K562 (cell line): ENCODE data around the gene IRGQ. TPM values are rescaled to one million over a fixed set of nuclear protein-coding genes. Genes with fewer than 3 reads are reported as not detected.
A peak's percentile ranks its signal among the peaks of the same experiment; 100 is the strongest.

ENCODE experiments used
- ARID1B ChIP-seq: fragments of 450-650 bp; IDR thresholded peaks from 2 replicates; pipeline ENCODE4 v1.6.1; 2016; ENCODE audit warnings: antibody characterized with exemption, mild to moderate bottlenecking, inconsistent platforms
- BMI1 ChIP-seq: fragments of 150-350 bp; IDR thresholded peaks from 2 replicates; pipeline ENCODE4 v1.6.1; 2014; ENCODE audit warnings: low read length
- ELF1 ChIP-seq: fragments of 200-800 bp; sonication (Bioruptor generic); IDR thresholded peaks from 2 replicates; pipeline ENCODE4 v1.6.1; 2016; ENCODE audit warnings: missing genetic modification characterization, missing compliant biosample characterization
- FOXA3 ChIP-seq, 2 experiments: fragments of 450-650 bp in 1 of 2; sonication (generic) in 1 of 2; formaldehyde crosslinking; IDR thresholded peaks in 1 of 2; conservative IDR thresholded peaks in 1 of 2; 2 replicates each; pipeline versions ENCODE4 v1.4.0 to v1.8.0; 2020 to 2022; ENCODE audit warnings: mild to moderate bottlenecking in 2 of 2, missing genetic modification reagents in 1 of 2
- FOXM1 ChIP-seq, 2 experiments: fragments of 450-650 bp in 1 of 2; sonication (generic) in 1 of 2; formaldehyde crosslinking in 1 of 2; IDR thresholded peaks; 2 replicates each; pipeline versions ENCODE4 v1.6.1 to v1.9.0; 2017 to 2022; ENCODE audit warnings: low read depth in 2 of 2, mild to moderate bottlenecking in 2 of 2, missing genetic modification reagents in 1 of 2, moderate library complexity in 1 of 2
- GATA2 ChIP-seq: sonication (generic); formaldehyde crosslinking; IDR thresholded peaks from 2 replicates; pipeline ENCODE4 v1.4.0; 2020; ENCODE audit warnings: mild to moderate bottlenecking, missing genetic modification reagents
- HMGN3 ChIP-seq: IDR thresholded peaks from 2 replicates; pipeline ENCODE4 v1.6.1; 2011; ENCODE audit warnings: borderline replicate concordance, low read depth, mild to moderate bottlenecking, mixed read lengths, low read length; ENCODE audit not compliant: insufficient read length; ENCODE audit errors: extremely low read depth
- ILF3 ChIP-seq: fragments of 450-650 bp; IDR thresholded peaks from 2 replicates; pipeline ENCODE4 v1.6.1; 2018; ENCODE audit warnings: antibody characterized with exemption, mild to moderate bottlenecking, moderate library complexity, borderline replicate concordance
- JUN ChIP-seq, 2 experiments: sonication (generic) in 1 of 2; formaldehyde crosslinking in 1 of 2; IDR thresholded peaks; 2 replicates each; pipeline versions ENCODE4 v1.6.1 to v1.8.0; 2012 to 2022; ENCODE audit warnings: borderline replicate concordance in 2 of 2, mild to moderate bottlenecking in 2 of 2, improper control_type of control experiment in 1 of 2, low read depth in 1 of 2, low read length in 1 of 2, missing genetic modification reagents in 1 of 2
- KDM2B ChIP-seq: fragments of 250-450 bp; sonication (Bioruptor Pico); IDR thresholded peaks from 2 replicates; pipeline ENCODE4 v1.8.0; 2021; ENCODE audit warnings: mild to moderate bottlenecking, moderate library complexity
- KDM4B ChIP-seq, 2 experiments: fragments of 450-650 bp in 1 of 2; sonication (generic) in 1 of 2; IDR thresholded peaks; 2 replicates each; pipeline ENCODE4 v1.6.1; 2016 to 2017; ENCODE audit warnings: borderline replicate concordance in 2 of 2, antibody characterized with exemption in 1 of 2, low read depth in 1 of 2, mild to moderate bottlenecking in 1 of 2
- MAFG ChIP-seq: fragments of 450-650 bp; conservative IDR thresholded peaks from 2 replicates; pipeline ENCODE4 v1.6.1; 2016; ENCODE audit warnings: missing genetic modification characterization, missing compliant biosample characterization
- NFIX ChIP-seq: fragments of 250-450 bp; sonication (Bioruptor Pico); IDR thresholded peaks from 2 replicates; pipeline ENCODE4 v1.4.0; 2020; ENCODE audit warnings: low read depth, mild to moderate bottlenecking, moderate library complexity
- NFRKB ChIP-seq: fragments of 450-650 bp; IDR thresholded peaks from 2 replicates; pipeline ENCODE4 v1.6.1; 2016; ENCODE audit warnings: low read depth
- NONO ChIP-seq, 2 experiments: fragments of 200-400 bp in 1 of 2; fragments of 450-650 bp in 1 of 2; formaldehyde crosslinking in 1 of 2; IDR thresholded peaks; 2 replicates each; pipeline ENCODE4 v1.6.1; 2017; ENCODE audit warnings: low read depth in 2 of 2, mild to moderate bottlenecking in 2 of 2, moderate library complexity in 2 of 2, low read length in 1 of 2
- NUFIP1 ChIP-seq: fragments of 450-650 bp; IDR thresholded peaks from 2 replicates; pipeline ENCODE4 v1.6.1; 2018; ENCODE audit not compliant: partially characterized antibody
- PRPF4 ChIP-seq: fragments of 200-400 bp; formaldehyde crosslinking; IDR thresholded peaks from one replicate; pipeline ENCODE4 v1.6.1; 2017; ENCODE audit warnings: low read length, low read depth, mild to moderate bottlenecking; ENCODE audit not compliant: insufficient read depth, poor library complexity, severe bottlenecking
- PTBP1 ChIP-seq: fragments of 200-400 bp; formaldehyde crosslinking; IDR thresholded peaks from 2 replicates; pipeline ENCODE4 v1.6.1; 2017; ENCODE audit warnings: low read depth, low read length
- SMAD1 ChIP-seq: fragments of 150-350 bp; IDR thresholded peaks from 2 replicates; pipeline ENCODE4 v1.6.1; 2014; ENCODE audit warnings: low read length, low read depth; ENCODE audit not compliant: partially characterized antibody
- SRSF7 ChIP-seq: fragments of 200-400 bp; formaldehyde crosslinking; optimal IDR thresholded peaks from 2 replicates; pipeline ENCODE3; 2017; ENCODE audit warnings: mild to moderate bottlenecking, low read depth, low read length
- TEAD4 ChIP-seq, 2 experiments: sonication (generic) in 1 of 2; formaldehyde crosslinking in 1 of 2; IDR thresholded peaks; 2 replicates each; pipeline versions ENCODE4 v1.6.1 to v1.8.0; 2012 to 2022; ENCODE audit warnings: borderline replicate concordance in 1 of 2, inconsistent platforms in 1 of 2, low read length in 1 of 2, mild to moderate bottlenecking in 1 of 2, missing genetic modification reagents in 1 of 2
- USF1 ChIP-seq: sonication (generic); formaldehyde crosslinking; IDR thresholded peaks from 2 replicates; pipeline ENCODE4 v1.9.0; 2022; ENCODE audit warnings: mild to moderate bottlenecking, missing genetic modification reagents
- YBX1 ChIP-seq: fragments of 450-650 bp; IDR thresholded peaks from 2 replicates; pipeline ENCODE4 v1.7.1; 2016; ENCODE audit warnings: mild to moderate bottlenecking
- ZNF551 ChIP-seq: fragments of 250-450 bp; sonication (Bioruptor Pico); IDR thresholded peaks from 2 replicates; pipeline ENCODE4 v1.5.0; 2021; ENCODE audit warnings: mild to moderate bottlenecking, moderate library complexity
- ZNF830 ChIP-seq: fragments of 250-450 bp; sonication (Bioruptor Pico); IDR thresholded peaks from 2 replicates; pipeline ENCODE4 v1.5.0; 2021; ENCODE audit warnings: mild to moderate bottlenecking
- polyA plus RNA-seq, 8 experiments: library from polyadenylated mRNA; depleted of rRNA in 4 of 8; stranded (reverse) in 5 of 8; unstranded in 3 of 8; fragments of >200 nt; fragmentation: Nextera tagmentation in 2 of 8; fragmentation: Illumina TruSeq in 1 of 8; extraction: Ambion mirVana in 2 of 8; extraction: Trizol in 1 of 8; gene quantifications; 2 replicates each; pipeline versions ENCODE4 v1.2.1 to v1.2.3, GENCODE V29; 2011 to 2014; ENCODE audit warnings: inconsistent platforms in 1 of 8, missing spikeins in 1 of 8
- total RNA-seq, 7 experiments: library from RNA; depleted of rRNA in 6 of 7; stranded (reverse); fragments of >200 nt in 6 of 7; fragmentation: Illumina TruSeq in 2 of 7; extraction: Trizol in 2 of 7; gene quantifications; 2 replicates each; pipeline versions ENCODE4 v1.2.1 to v1.2.3, GENCODE V29; 2011 to 2021; ENCODE audit warnings: low replicate concordance in 1 of 7
- TF ChIP-seq, protein P1 (sequence below): fragments of 450-650 bp; IDR thresholded peaks from 2 replicates; pipeline ENCODE4 v1.6.1; 2016
- TF ChIP-seq, protein P2 (sequence below): IDR thresholded peaks from 2 replicates; pipeline ENCODE4 v1.6.1; 2011; ENCODE audit not compliant: insufficient read length; ENCODE audit errors: extremely low read depth

The IRGQ gene
- total and polyA plus RNA-seq, 9 of the 15 experiments (the other 6 are each of a cell fraction or from before 2014, with no cell fraction given): 3.5 to 19.2 (median 7.9) TPM

- TF ChIP-seq NONO (IDR thresholded peaks at IDR 0.05; ENCODE audit: low read depth in 2 of 2, low read length in 1 of 2) (0 out of 4 replicates have a peak, but pooled peaks of 1 of the 2 experiments have one; percentile 32), SRSF7 (no peak), FOXA3 (CRISPR knock-in tag; conservative IDR thresholded peaks at IDR 0.05 in 1 of 2, IDR thresholded peaks at IDR 0.05 in 1 of 2) (no peak), GATA2 (peak; percentile 45; the same call in 1 of the 2 replicates), KDM4B (IDR thresholded peaks at IDR 0.05; ENCODE audit: borderline replicate concordance in 2 of 2, low read depth in 1 of 2) (no peak), MAFG (tag) (no peak), KDM2B (CRISPR knock-in tag) (no peak), HMGN3 (no peak), TEAD4 (IDR thresholded peaks at IDR 0.05; ENCODE audit: low read length) (peak; percentile 85), TEAD4 (CRISPR knock-in tag; IDR thresholded peaks at IDR 0.05; ENCODE audit: borderline replicate concordance) (no peak), ARID1B (peak; percentile 91), ZNF551 (no peak), ELF1 (tag) (no peak), YBX1 (no peak), SMAD1 (no peak), ILF3 (no peak), ZNF830 (CRISPR knock-in tag) (no peak), USF1 (CRISPR knock-in tag) (no peak), NFIX (CRISPR knock-in tag) (no peak), PRPF4 (no peak), PTBP1 (no peak), NUFIP1 (no peak), FOXM1 (IDR thresholded peaks at IDR 0.05; ENCODE audit: low read depth) (peak; percentile 26; the same call in 1 of the 2 replicates), FOXM1 (CRISPR knock-in tag; IDR thresholded peaks at IDR 0.05; ENCODE audit: low read depth) (no peak), NFRKB (no peak), BMI1 (no peak), JUN (IDR thresholded peaks at IDR 0.05; ENCODE audit: borderline replicate concordance, low read depth, low read length) (no peak), JUN (CRISPR knock-in tag; IDR thresholded peaks at IDR 0.05; ENCODE audit: borderline replicate concordance) (no peak)
- TF ChIP-seq, protein P1, sequence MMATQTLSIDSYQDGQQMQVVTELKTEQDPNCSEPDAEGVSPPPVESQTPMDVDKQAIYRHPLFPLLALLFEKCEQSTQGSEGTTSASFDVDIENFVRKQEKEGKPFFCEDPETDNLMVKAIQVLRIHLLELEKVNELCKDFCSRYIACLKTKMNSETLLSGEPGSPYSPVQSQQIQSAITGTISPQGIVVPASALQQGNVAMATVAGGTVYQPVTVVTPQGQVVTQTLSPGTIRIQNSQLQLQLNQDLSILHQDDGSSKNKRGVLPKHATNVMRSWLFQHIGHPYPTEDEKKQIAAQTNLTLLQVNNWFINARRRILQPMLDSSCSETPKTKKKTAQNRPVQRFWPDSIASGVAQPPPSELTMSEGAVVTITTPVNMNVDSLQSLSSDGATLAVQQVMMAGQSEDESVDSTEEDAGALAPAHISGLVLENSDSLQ: no peak
- TF ChIP-seq, protein P2, sequence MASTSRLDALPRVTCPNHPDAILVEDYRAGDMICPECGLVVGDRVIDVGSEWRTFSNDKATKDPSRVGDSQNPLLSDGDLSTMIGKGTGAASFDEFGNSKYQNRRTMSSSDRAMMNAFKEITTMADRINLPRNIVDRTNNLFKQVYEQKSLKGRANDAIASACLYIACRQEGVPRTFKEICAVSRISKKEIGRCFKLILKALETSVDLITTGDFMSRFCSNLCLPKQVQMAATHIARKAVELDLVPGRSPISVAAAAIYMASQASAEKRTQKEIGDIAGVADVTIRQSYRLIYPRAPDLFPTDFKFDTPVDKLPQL: no peak
Measured at GRCh38 chr19:43616306-43616705, 20.4 kb upstream of the IRGQ start (continued).
